Measurements from ENCODE around the gene MYO16. TPM values are rescaled to one million over a fixed set of nuclear protein-coding genes. Genes with fewer than 3 reads are reported as not detected.

Gene MYO16
- total and polyA plus RNA-seq, 2 of the 4 experiments (the other 2 are of a cell fraction) = under 0.01 to 0.03 TPM

DNA sequence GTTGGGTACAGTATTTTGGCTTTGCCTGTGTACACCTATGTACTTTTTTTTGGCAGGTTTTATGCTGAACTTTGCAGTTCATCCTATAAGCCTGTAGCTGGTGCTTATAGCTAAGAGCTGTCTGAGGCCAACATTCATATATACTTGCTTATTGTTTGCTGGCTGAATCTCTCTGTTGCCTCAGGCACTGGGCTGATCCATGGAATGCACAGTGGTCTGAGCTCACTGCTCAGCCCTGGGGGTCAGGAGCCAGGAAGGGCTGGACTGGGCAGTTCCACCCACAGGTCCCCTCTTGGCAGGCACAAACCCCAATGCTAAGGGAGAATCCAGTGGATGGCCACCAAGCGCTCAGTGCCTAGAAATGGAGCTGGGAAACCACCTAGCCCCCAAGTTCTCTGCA is 308.7 kb downstream of the MYO16 start:
- Histone ChIP-seq H2AK9ac (replicated peaks; ENCODE audit: low read depth, low read length, poor library complexity) (no peak overlapping the region), H3K9ac (ENCODE audit: low read depth, low read length) (no peak overlapping the region), H4K20me1 (ENCODE audit: insufficient read depth, low read length) (no peaks in the 10 kb centered on the region), H3K4me2 (ENCODE audit: low read depth, low read length) (no peak overlapping the region), H3K4me3 (ENCODE audit: insufficient read depth, low read depth, low read length) (no peak overlapping the region), H2BK5ac (ENCODE audit: low read depth, low read length, poor library complexity, severe bottlenecking) (no peak overlapping the region), H2AK5ac (ENCODE audit: low read depth, low read length) (no peak overlapping the region), H3K4ac (ENCODE audit: low read depth, low read length) (no peak overlapping the region), H3K14ac (replicated peaks; ENCODE audit: low read depth, low read length) (no peak overlapping the region), H3K27me3 (ENCODE audit: control insufficient read depth, insufficient read depth, low read length) (peaks cover 7% of the 10 kb centered on the region; the same call in 1 of the 2 replicates), H4K5ac (ENCODE audit: low read depth, low read length) (no peak overlapping the region), H4K8ac (ENCODE audit: low read depth in 2 of 2, low read length in 2 of 2) (no peak overlapping the region), H3K79me1 (ENCODE audit: low read depth in 1 of 2, low read length in 2 of 2) (no peaks in the 10 kb centered on the region), H3K9me3 (ENCODE audit: control insufficient read depth, insufficient read depth, low read length) (no peaks in the 10 kb centered on the region), H2BK20ac (ENCODE audit: low read depth, low read length) (no peak overlapping the region), H3K18ac (ENCODE audit: low read depth, low read length) (no peak overlapping the region), H2AFZ (replicated peaks; ENCODE audit: low read length, poor library complexity) (no peak overlapping the region), H4K91ac (ENCODE audit: insufficient read depth, low read depth, low read length) (no peak overlapping the region), H2BK15ac (ENCODE audit: low read depth, low read length) (no peak overlapping the region), H3K27ac (ENCODE audit: insufficient read depth, low read length) (no peak overlapping the region), H3K56ac (ENCODE audit: extremely low read depth, insufficient read depth, low read length) (no peak overlapping the region), H3K36me3 (ENCODE audit: control insufficient read depth, insufficient read depth, low read length) (no peaks in the 10 kb centered on the region), H3K23ac (ENCODE audit: low read depth, low read length) (no peak overlapping the region), H2BK120ac (ENCODE audit: low read depth, low read length) (no peak overlapping the region), H3K4me1 (ENCODE audit: control insufficient read depth, insufficient read depth, low read length) (no peaks in the 10 kb centered on the region), H3K9me1 (ENCODE audit: insufficient read depth, low read length) (0 out of 2 replicates have a peak, but pooled peaks cover 4% of the 10 kb centered on the region)
- in situ Hi-C loops (cut with MboI; ENCODE audit: low sequenced_read_pairs) (no loop called here), dilution Hi-C loops (cut with HindIII; ENCODE audit: low sequenced_read_pairs, unreplicated experiment) (no loop called here), intact Hi-C loops (cut with micrococcal nuclease) (no loop called here)
- WGBS, 2 experiments (ENCODE audit: extremely low coverage in 2 of 2, insufficient read length in 1 of 2) = no CpG with 5 or more reads among the region's 1 CpG
- DNase-seq (no peak), ATAC-seq (ENCODE audit: low read depth) (no peak)
- no TSS peak for BruUV-seq (replicated peaks)
- ChIA-PET CTCF (interaction anchor here (1.0 kb wide), 1 partner anchor 24 kb away, joined by 3 read pairs; no protein-coding TSS in a partner anchor), POLR2A (ENCODE audit: unreplicated experiment) (no interaction called here)
- no peak for TF ChIP-seq RCOR1 (IDR thresholded peaks at IDR 0.05; ENCODE audit: insufficient replicate concordance, low read length)
- no peak for TF ChIP-seq SMC3 (IDR thresholded peaks at IDR 0.05; ENCODE audit: low read depth, low read length)
- TF ChIP-seq POLR2A (IDR thresholded peaks at IDR 0.05; ENCODE audit: low read depth, low read length) = no peak
- TF ChIP-seq, protein P1, sequence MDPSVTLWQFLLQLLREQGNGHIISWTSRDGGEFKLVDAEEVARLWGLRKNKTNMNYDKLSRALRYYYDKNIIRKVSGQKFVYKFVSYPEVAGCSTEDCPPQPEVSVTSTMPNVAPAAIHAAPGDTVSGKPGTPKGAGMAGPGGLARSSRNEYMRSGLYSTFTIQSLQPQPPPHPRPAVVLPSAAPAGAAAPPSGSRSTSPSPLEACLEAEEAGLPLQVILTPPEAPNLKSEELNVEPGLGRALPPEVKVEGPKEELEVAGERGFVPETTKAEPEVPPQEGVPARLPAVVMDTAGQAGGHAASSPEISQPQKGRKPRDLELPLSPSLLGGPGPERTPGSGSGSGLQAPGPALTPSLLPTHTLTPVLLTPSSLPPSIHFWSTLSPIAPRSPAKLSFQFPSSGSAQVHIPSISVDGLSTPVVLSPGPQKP (IDR thresholded peaks at IDR 0.05; ENCODE audit: borderline replicate concordance, low read depth, low read length) = no peak
- TF ChIP-seq MAZ (IDR thresholded peaks at IDR 0.05; ENCODE audit: borderline replicate concordance, low read depth, low read length) = no peak
- TF ChIP-seq NFE2L2 (IDR thresholded peaks at IDR 0.05; ENCODE audit: low read depth, low read length) = no peak
- TF ChIP-seq MAFK (IDR thresholded peaks at IDR 0.05; ENCODE audit: low read depth, low read length) = no peak
- TF ChIP-seq, protein P2, sequence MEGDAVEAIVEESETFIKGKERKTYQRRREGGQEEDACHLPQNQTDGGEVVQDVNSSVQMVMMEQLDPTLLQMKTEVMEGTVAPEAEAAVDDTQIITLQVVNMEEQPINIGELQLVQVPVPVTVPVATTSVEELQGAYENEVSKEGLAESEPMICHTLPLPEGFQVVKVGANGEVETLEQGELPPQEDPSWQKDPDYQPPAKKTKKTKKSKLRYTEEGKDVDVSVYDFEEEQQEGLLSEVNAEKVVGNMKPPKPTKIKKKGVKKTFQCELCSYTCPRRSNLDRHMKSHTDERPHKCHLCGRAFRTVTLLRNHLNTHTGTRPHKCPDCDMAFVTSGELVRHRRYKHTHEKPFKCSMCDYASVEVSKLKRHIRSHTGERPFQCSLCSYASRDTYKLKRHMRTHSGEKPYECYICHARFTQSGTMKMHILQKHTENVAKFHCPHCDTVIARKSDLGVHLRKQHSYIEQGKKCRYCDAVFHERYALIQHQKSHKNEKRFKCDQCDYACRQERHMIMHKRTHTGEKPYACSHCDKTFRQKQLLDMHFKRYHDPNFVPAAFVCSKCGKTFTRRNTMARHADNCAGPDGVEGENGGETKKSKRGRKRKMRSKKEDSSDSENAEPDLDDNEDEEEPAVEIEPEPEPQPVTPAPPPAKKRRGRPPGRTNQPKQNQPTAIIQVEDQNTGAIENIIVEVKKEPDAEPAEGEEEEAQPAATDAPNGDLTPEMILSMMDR (conservative IDR thresholded peaks at IDR 0.05; ENCODE audit: low read depth, low read length) = no peak
- no peak for TF ChIP-seq BHLHE40 (IDR thresholded peaks at IDR 0.05; ENCODE audit: low read depth, low read length)
- TF ChIP-seq CHD1 (IDR thresholded peaks at IDR 0.05; ENCODE audit: low read depth, low read length) = no peak
- TF ChIP-seq FOS (IDR thresholded peaks at IDR 0.05; ENCODE audit: low read depth, low read length) = no peak
- no peak for TF ChIP-seq RAD21 (IDR thresholded peaks at IDR 0.05; ENCODE audit: low read length)
- TF ChIP-seq MXI1 (IDR thresholded peaks at IDR 0.05; ENCODE audit: borderline replicate concordance, low read depth, low read length) = no peak
- TF ChIP-seq, protein P3, sequence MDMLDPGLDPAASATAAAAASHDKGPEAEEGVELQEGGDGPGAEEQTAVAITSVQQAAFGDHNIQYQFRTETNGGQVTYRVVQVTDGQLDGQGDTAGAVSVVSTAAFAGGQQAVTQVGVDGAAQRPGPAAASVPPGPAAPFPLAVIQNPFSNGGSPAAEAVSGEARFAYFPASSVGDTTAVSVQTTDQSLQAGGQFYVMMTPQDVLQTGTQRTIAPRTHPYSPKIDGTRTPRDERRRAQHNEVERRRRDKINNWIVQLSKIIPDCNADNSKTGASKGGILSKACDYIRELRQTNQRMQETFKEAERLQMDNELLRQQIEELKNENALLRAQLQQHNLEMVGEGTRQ (IDR thresholded peaks at IDR 0.05; ENCODE audit: low read depth, low read length) = no peak
- TF ChIP-seq RFX5 (IDR thresholded peaks at IDR 0.05; ENCODE audit: low read depth, low read length) = no peak
